H9 (cell line): ENCODE results near the gene CABP7. TPM values are rescaled to one million over a fixed set of nuclear protein-coding genes. Genes with fewer than 3 reads are reported as not detected.

Experiments used
- DNase-seq: peaks from one replicate; pipeline ENCODE4 v3.0.0-alpha.2; 2017
- H2AFZ ChIP-seq: one replicate; pipeline ENCODE4 v1.6.1; 2013; ENCODE audit warnings: mild to moderate bottlenecking, low read length, control low read depth, moderate library complexity
- H2AK5ac ChIP-seq: 2 replicates; pipeline ENCODE4 v1.6.1; 2013; ENCODE audit warnings: low read length, control low read depth, mixed read lengths; ENCODE audit not compliant: insufficient read length
- H2BK120ac ChIP-seq: one replicate; pipeline ENCODE4 v1.6.1; 2013; ENCODE audit warnings: low read depth, mild to moderate bottlenecking, low read length, control low read depth, inconsistent platforms; ENCODE audit not compliant: poor library complexity, severe bottlenecking
- H2BK12ac ChIP-seq: 2 replicates; pipeline ENCODE4 v1.6.1; 2013; ENCODE audit warnings: low read length, control low read depth, mixed read lengths, low read depth; ENCODE audit not compliant: insufficient read length
- H2BK15ac ChIP-seq: 2 replicates; pipeline ENCODE4 v1.6.1; 2013; ENCODE audit warnings: low read depth, low read length, control low read depth
- H2BK20ac ChIP-seq: one replicate; pipeline ENCODE4 v1.6.1; 2013; ENCODE audit warnings: low read depth, mild to moderate bottlenecking, low read length, control low read depth, inconsistent platforms; ENCODE audit not compliant: poor library complexity, severe bottlenecking
- H2BK5ac ChIP-seq: 2 replicates; pipeline ENCODE4 v1.6.1; 2013; ENCODE audit warnings: low read length, control low read depth, mixed read lengths; ENCODE audit not compliant: insufficient read length
- H3K14ac ChIP-seq: 2 replicates; pipeline ENCODE4 v1.6.1; 2013; ENCODE audit warnings: low read length, control low read depth; ENCODE audit not compliant: insufficient read depth
- H3K18ac ChIP-seq: 2 replicates; pipeline ENCODE4 v1.6.1; 2013; ENCODE audit warnings: low read depth, mild to moderate bottlenecking, mixed read lengths, low read length, control low read depth; ENCODE audit not compliant: insufficient read length
- H3K23ac ChIP-seq: 2 replicates; pipeline ENCODE4 v1.6.1; 2013; ENCODE audit warnings: low read length, control low read depth, mixed read lengths, low read depth; ENCODE audit not compliant: insufficient read length
- H3K23me2 ChIP-seq: 2 replicates; pipeline ENCODE4 v1.6.1; 2013; ENCODE audit warnings: low read depth, mild to moderate bottlenecking, mixed read lengths, low read length, control low read depth; ENCODE audit not compliant: insufficient read length, poor library complexity, severe bottlenecking
- H3K27ac ChIP-seq: 2 replicates; pipeline ENCODE4 v1.5.1; 2013; ENCODE audit warnings: low read length, control low read depth, mixed read lengths, low read depth; ENCODE audit not compliant: insufficient read length
- H3K27me3 ChIP-seq: 2 replicates; pipeline ENCODE4 v1.6.1; 2013; ENCODE audit warnings: low read length, control low read depth, inconsistent platforms; ENCODE audit not compliant: insufficient read depth
- H3K4ac ChIP-seq: 2 replicates; pipeline ENCODE4 v1.6.1; 2013; ENCODE audit warnings: low read depth, mild to moderate bottlenecking, control low read depth, inconsistent platforms, low read length, moderate library complexity
- H3K4me1 ChIP-seq: 2 replicates; pipeline ENCODE4 v1.6.1; 2013; ENCODE audit warnings: low read length, control low read depth, inconsistent platforms; ENCODE audit not compliant: insufficient read depth
- H3K4me2 ChIP-seq: 2 replicates; pipeline ENCODE4 v1.6.1; 2013; ENCODE audit warnings: low read length, control low read depth, mixed read lengths; ENCODE audit not compliant: insufficient read length, insufficient read depth
- H3K56ac ChIP-seq: 2 replicates; pipeline ENCODE4 v1.6.1; 2013; ENCODE audit warnings: low read depth, mild to moderate bottlenecking, mixed read lengths, low read length, control low read depth; ENCODE audit not compliant: insufficient read length
- H3K79me1 ChIP-seq: 2 replicates; pipeline ENCODE4 v1.6.1; 2013; ENCODE audit warnings: low read depth, mild to moderate bottlenecking, moderate library complexity, low read length, control low read depth, inconsistent platforms; ENCODE audit not compliant: insufficient read depth, poor library complexity, severe bottlenecking
- H3K79me2 ChIP-seq: 2 replicates; pipeline ENCODE4 v1.6.1; 2013; ENCODE audit warnings: low read length, control low read depth, inconsistent platforms; ENCODE audit not compliant: insufficient read depth
- H3K9ac ChIP-seq: 2 replicates; pipeline ENCODE4 v1.6.1; 2013; ENCODE audit warnings: low read length, control low read depth, mixed read lengths; ENCODE audit not compliant: insufficient read length; ENCODE audit errors: extremely low read depth
- H3K9me3 ChIP-seq: one replicate; pipeline ENCODE4 v1.6.1; 2013; ENCODE audit warnings: low read depth, low read length, inconsistent platforms; ENCODE audit not compliant: control insufficient read depth
- H3T11ph ChIP-seq: one replicate; pipeline ENCODE4 v1.6.1; 2013; ENCODE audit warnings: mild to moderate bottlenecking, low read length, control low read depth, inconsistent platforms
- H4K20me1 ChIP-seq: one replicate; pipeline ENCODE4 v1.6.1; 2013; ENCODE audit not compliant: control insufficient read depth, insufficient read length, insufficient read depth
- H4K5ac ChIP-seq: 2 replicates; pipeline ENCODE4 v1.6.1; 2013; ENCODE audit warnings: low read depth, mild to moderate bottlenecking, mixed read lengths, low read length, control low read depth; ENCODE audit not compliant: insufficient read length
- H4K8ac ChIP-seq: replicated peaks from 2 replicates; pipeline ENCODE4 v1.6.1; 2013; ENCODE audit warnings: low read length, control low read depth, mixed read lengths, low read depth; ENCODE audit not compliant: insufficient read length
- H4K91ac ChIP-seq: 2 replicates; pipeline ENCODE4 v1.6.1; 2013; ENCODE audit warnings: low read depth, mild to moderate bottlenecking, moderate library complexity, mixed read lengths, low read length, control low read depth; ENCODE audit not compliant: insufficient read length
- H3K27ac Mint-ChIP-seq, 3 experiments: 2 replicates in 2 of 3; 3 replicates in 1 of 3; pipeline ENCODE4 v1.8.0; 2020 to 2021; ENCODE audit warnings: mixed read lengths in 3 of 3, mild to moderate bottlenecking in 1 of 3, moderate library complexity in 1 of 3
- H3K27me3 Mint-ChIP-seq: 2 replicates; pipeline ENCODE4 v1.8.0; 2021; ENCODE audit warnings: low read depth, mild to moderate bottlenecking, moderate library complexity, mixed read lengths
- H3K36me3 Mint-ChIP-seq, 3 experiments: 2 replicates in 2 of 3; 3 replicates in 1 of 3; pipeline ENCODE4 v1.8.0; 2020 to 2021; ENCODE audit warnings: low read depth in 3 of 3, mixed read lengths in 3 of 3; ENCODE audit not compliant: insufficient read depth in 1 of 3
- H3K4me1 Mint-ChIP-seq, 2 experiments: 2 replicates each; pipeline ENCODE4 v1.8.0; 2020; ENCODE audit warnings: mixed read lengths in 2 of 2
- H3K4me3 Mint-ChIP-seq, 2 experiments: 2 replicates in 1 of 2; 3 replicates in 1 of 2; pipeline ENCODE4 v1.8.0; 2020 to 2021; ENCODE audit warnings: mild to moderate bottlenecking in 2 of 2, mixed read lengths in 2 of 2, moderate library complexity in 1 of 2
- H3K9me3 Mint-ChIP-seq, 2 experiments: 2 replicates in 1 of 2; 3 replicates in 1 of 2; pipeline ENCODE4 v1.8.0; 2020; ENCODE audit warnings: mild to moderate bottlenecking in 2 of 2, mixed read lengths in 2 of 2, moderate library complexity in 1 of 2
- WGBS: extraction: QIAGEN DNeasy Blood & Tissue Kit; methylation state at CpG from one replicate; pipeline ENCODE4 v1.1.7; 2013; ENCODE audit warnings: missing lambda C conversion rate, low lambda C conversion rate, mixed read lengths; ENCODE audit not compliant: insufficient read length; ENCODE audit errors: extremely low coverage; 5-methylcytosine and 5-hydroxymethylcytosine counted together
- total RNA-seq: library from RNA; stranded (reverse); gene quantifications from 2 replicates; pipeline ENCODE4 v1.2.1, GENCODE V29; 2021
- TF ChIP-seq, protein P1 (sequence below): fragments of 200-600 bp; sonication (generic); conservative IDR thresholded peaks from 3 replicates; pipeline ENCODE4 v1.8.0; 2021; ENCODE audit warnings: antibody characterized with exemption, mild to moderate bottlenecking

Gene CABP7
- total RNA-seq, 1 experiment from 2014 or later: 0.83 TPM

DNA sequence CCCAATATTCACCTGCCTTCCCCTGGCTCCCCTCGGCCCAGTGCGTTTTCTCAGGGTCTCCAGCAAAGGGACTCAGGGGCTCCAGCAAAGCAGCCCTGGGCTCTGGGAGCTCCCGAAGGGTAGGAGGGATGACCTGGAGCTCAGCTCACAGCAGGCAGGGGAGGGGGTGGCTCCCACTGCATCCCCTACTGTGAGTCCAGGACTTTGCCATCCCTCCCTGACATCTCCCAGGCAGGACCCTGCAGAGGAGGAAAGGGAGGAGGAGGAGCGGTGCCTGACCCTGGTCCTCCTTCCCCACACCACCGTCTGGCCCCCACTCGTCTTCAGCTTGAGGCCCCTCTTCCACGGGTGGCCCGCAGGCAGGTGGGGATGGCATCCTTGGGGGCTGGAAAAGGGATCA, 5.0 kb downstream of the CABP7 start:
- Mint-ChIP-seq H3K36me3 (no peaks in the 10 kb centered on the region; a peak in 1 of 7 replicates), H3K4me1 (peaks cover 11 to 14% of the 10 kb centered on the region in 2 experiments; a peak in 3 of 4 replicates), H3K27ac (no peak overlapping the region), H3K9me3 (no peaks in the 10 kb centered on the region; a peak in 1 of 5 replicates), H3K27me3 (peaks cover 61% of the 10 kb centered on the region), H3K4me3 (no peak overlapping the region)
- no peak overlapping the region for H3T11ph ChIP-seq
- no peak overlapping the region for H3K23ac ChIP-seq
- H3K9ac ChIP-seq: no peak overlapping the region
- no CpG with 5 or more reads among the region's 8 CpGs for WGBS
- H3K79me1 ChIP-seq: no peaks in the 10 kb centered on the region
- no peak overlapping the region for H2BK5ac ChIP-seq
- H3K4me2 ChIP-seq: no peak overlapping the region
- H4K8ac ChIP-seq: no peak overlapping the region
- no peaks in the 10 kb centered on the region for H3K9me3 ChIP-seq
- no peaks in the 10 kb centered on the region for H4K20me1 ChIP-seq
- no peak overlapping the region for H2BK120ac ChIP-seq
- no peaks in the 10 kb centered on the region for H3K4me1 ChIP-seq
- H2BK12ac ChIP-seq: no peak overlapping the region
- no peak overlapping the region for H4K91ac ChIP-seq
- no peaks in the 10 kb centered on the region for H3K79me2 ChIP-seq
- H3K27ac ChIP-seq: no peak overlapping the region
- H3K23me2 ChIP-seq: peaks cover 4% of the 10 kb centered on the region
- DNase-seq: no peak
- TF ChIP-seq, protein P1, sequence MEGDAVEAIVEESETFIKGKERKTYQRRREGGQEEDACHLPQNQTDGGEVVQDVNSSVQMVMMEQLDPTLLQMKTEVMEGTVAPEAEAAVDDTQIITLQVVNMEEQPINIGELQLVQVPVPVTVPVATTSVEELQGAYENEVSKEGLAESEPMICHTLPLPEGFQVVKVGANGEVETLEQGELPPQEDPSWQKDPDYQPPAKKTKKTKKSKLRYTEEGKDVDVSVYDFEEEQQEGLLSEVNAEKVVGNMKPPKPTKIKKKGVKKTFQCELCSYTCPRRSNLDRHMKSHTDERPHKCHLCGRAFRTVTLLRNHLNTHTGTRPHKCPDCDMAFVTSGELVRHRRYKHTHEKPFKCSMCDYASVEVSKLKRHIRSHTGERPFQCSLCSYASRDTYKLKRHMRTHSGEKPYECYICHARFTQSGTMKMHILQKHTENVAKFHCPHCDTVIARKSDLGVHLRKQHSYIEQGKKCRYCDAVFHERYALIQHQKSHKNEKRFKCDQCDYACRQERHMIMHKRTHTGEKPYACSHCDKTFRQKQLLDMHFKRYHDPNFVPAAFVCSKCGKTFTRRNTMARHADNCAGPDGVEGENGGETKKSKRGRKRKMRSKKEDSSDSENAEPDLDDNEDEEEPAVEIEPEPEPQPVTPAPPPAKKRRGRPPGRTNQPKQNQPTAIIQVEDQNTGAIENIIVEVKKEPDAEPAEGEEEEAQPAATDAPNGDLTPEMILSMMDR: no peak
- H4K5ac ChIP-seq: no peak overlapping the region
- no peak overlapping the region for H2BK20ac ChIP-seq
- no peak overlapping the region for H2AK5ac ChIP-seq
- H3K18ac ChIP-seq: no peak overlapping the region
- H2AFZ ChIP-seq: no peak overlapping the region
- H2BK15ac ChIP-seq: no peak overlapping the region
- H3K27me3 ChIP-seq: peaks cover 11% of the 10 kb centered on the region; the same call in 1 of the 2 replicates
- H3K56ac ChIP-seq: no peak overlapping the region
- no peak overlapping the region; the same call in 1 of the 2 replicates for H3K14ac ChIP-seq
- H3K4ac ChIP-seq: no peak overlapping the region
